Measurements from ENCODE around the gene ASCC1. TPM values are rescaled to one million over a fixed set of nuclear protein-coding genes. Genes with fewer than 3 reads are reported as not detected.

ASCC1 gene
- total RNA-seq, 1 experiment from 2014 or later = 40.2 TPM

Other genes with a start within 250 kb of the ASCC1 start
- 0.11 and 0.32 TPM in 2 replicates for gene SPOCK2, start 127.7 kb downstream of the ASCC1 start, total RNA-seq (2021)
- 57.6 and 62.5 TPM in 2 replicates for gene ANAPC16, start 264 bp downstream of the ASCC1 start, total RNA-seq (2021)
- gene DDIT4, start 57.6 kb upstream of the ASCC1 start, total RNA-seq (2021) = 20.7 and 39.6 TPM in 2 replicates
- 29.5 and 31.2 TPM in 2 replicates for gene DNAJB12, start 138.6 kb upstream of the ASCC1 start, total RNA-seq (2021)